Measurements from ENCODE around the gene IFI44L. TPM values are rescaled to one million over a fixed set of nuclear protein-coding genes. Genes with fewer than 3 reads are reported as not detected.

Gene IFI44L
- total RNA-seq, 3 donors from 2014 or later, result 1.8 to 10.8 (median 5.3) TPM

- Histone ChIP-seq H3K4me3 (no peak overlapping the region), H3K36me3 (ENCODE audit: low read depth) (no peaks in the 10 kb centered on the region), H3K4me1 (ENCODE audit: low read depth) (no peaks in the 10 kb centered on the region), H3K9me3 (no peaks in the 10 kb centered on the region)
- ATAC-seq, result no peak
- no peak for TF ChIP-seq CTCF (IDR thresholded peaks at IDR 0.05)
- DNase-seq, result no peak
- intact Hi-C loops (cut with DNase I, micrococcal nuclease), result loop anchor here (10.0 kb wide), 1 partner anchor 532 kb away; no protein-coding TSS in a partner anchor
These were observed 56.7 kb downstream of the IFI44L start for GRCh38 chr1:78676993-78677392.

GRCh38 chr1:78677788-78678187 is 57.5 kb downstream of the IFI44L start:
- no peaks in the 10 kb centered on the region for H3K36me3 ChIP-seq (ENCODE audit: low read depth)
- ATAC-seq (no peak), DNase-seq (no peak)
- H3K4me3 ChIP-seq, result no peak overlapping the region
- no peaks in the 10 kb centered on the region for H3K4me1 ChIP-seq (ENCODE audit: low read depth)
- intact Hi-C loops (cut with DNase I, micrococcal nuclease), result loop anchor here (10.0 kb wide), 1 partner anchor 533 kb away; no protein-coding TSS in a partner anchor
- no peak for TF ChIP-seq CTCF (IDR thresholded peaks at IDR 0.05)
- H3K9me3 ChIP-seq, result no peaks in the 10 kb centered on the region

- ATAC-seq, result no peak
- H3K9me3 ChIP-seq, result no peaks in the 10 kb centered on the region
- TF ChIP-seq CTCF (IDR thresholded peaks at IDR 0.05), result no peak
- DNase-seq, result no peak
- no peaks in the 10 kb centered on the region for H3K4me1 ChIP-seq (ENCODE audit: low read depth)
- H3K4me3 ChIP-seq, result no peak overlapping the region
- intact Hi-C loops (cut with DNase I, micrococcal nuclease), result loop anchor here (10.0 kb wide), 1 partner anchor 534 kb away; no protein-coding TSS in a partner anchor
- H3K36me3 ChIP-seq (ENCODE audit: low read depth), result no peaks in the 10 kb centered on the region
These were observed 58.1 kb downstream of the IFI44L start for GRCh38 chr1:78678324-78678723.

GRCh38 chr1:78681265-78681664 is 61.0 kb downstream of the IFI44L start:
- no peaks in the 10 kb centered on the region for H3K9me3 ChIP-seq
- DNase-seq, result no peak
- intact Hi-C loops (cut with DNase I, micrococcal nuclease), result loop anchor here in 1 of 2 donors (5.0 kb wide), 1 partner anchor 74 kb away; no protein-coding TSS in a partner anchor
- H3K4me3 ChIP-seq, result no peak overlapping the region
- no peak for ATAC-seq
- no peaks in the 10 kb centered on the region for H3K4me1 ChIP-seq (ENCODE audit: low read depth)
- no peak for TF ChIP-seq CTCF (IDR thresholded peaks at IDR 0.05)
- H3K36me3 ChIP-seq (ENCODE audit: low read depth), result no peaks in the 10 kb centered on the region

- Histone ChIP-seq H3K4me1 (ENCODE audit: low read depth) (no peaks in the 10 kb centered on the region), H3K4me3 (no peak overlapping the region), H3K9me3 (no peaks in the 10 kb centered on the region), H3K36me3 (ENCODE audit: low read depth) (no peaks in the 10 kb centered on the region)
- DNase-seq, result no peak
- no peak for TF ChIP-seq CTCF (IDR thresholded peaks at IDR 0.05)
- intact Hi-C loops (cut with DNase I, micrococcal nuclease), result loop anchor here in 1 of 2 donors (5.0 kb wide), 1 partner anchor 75 kb away; no protein-coding TSS in a partner anchor
- ATAC-seq, result no peak
These were observed 62.2 kb downstream of the IFI44L start for GRCh38 chr1:78682496-78682895.

GRCh38 chr1:78683079-78683478 is 62.8 kb downstream of the IFI44L start:
- TF ChIP-seq CTCF (IDR thresholded peaks at IDR 0.05), result no peak
- Histone ChIP-seq H3K9me3 (no peaks in the 10 kb centered on the region), H3K36me3 (ENCODE audit: low read depth) (no peaks in the 10 kb centered on the region), H3K4me1 (ENCODE audit: low read depth) (no peaks in the 10 kb centered on the region), H3K4me3 (no peak overlapping the region)
- DNase-seq, result no peak
- intact Hi-C loops (cut with DNase I, micrococcal nuclease), result loop anchor here in 1 of 2 donors (5.0 kb wide), 1 partner anchor 76 kb away; no protein-coding TSS in a partner anchor
- no peak for ATAC-seq
